HCT116 (cell line): ENCODE results near the gene RAI14. TPM values are rescaled to one million over a fixed set of nuclear protein-coding genes. Genes with fewer than 3 reads are reported as not detected.

Experiments
- ATAC-seq: fragments of 200-7000 bp; cut with Tn5 transposase; 2 replicates; pipeline ENCODE4 v1.9.1; 2020; ENCODE audit warnings: mild to moderate bottlenecking, moderate library complexity
- BruUV-seq: library from RNA; stranded (reverse); fragments of 400-500 nt; replicated peaks from 2 replicates; lab custom pipeline; 2021; lab: Mats Ljungman, UMichigan
- CTCF ChIA-PET: fragments of 300-600 bp; sonication (Branson Sonifier 250); formaldehyde crosslinking; loops from one replicate; lab custom pipeline; 2021; ENCODE audit warnings: antibody characterized with exemption; lab: Charles Lee
- POLR2A ChIA-PET: fragments of 300-600, 350-600 bp; sonication (Branson Sonifier 250); formaldehyde crosslinking; loops from one replicate; lab custom pipeline; 2021; ENCODE audit warnings: antibody characterized with exemption; lab: Charles Lee
- RAD21 ChIA-PET, 2 experiments: fragments of 300-600 bp; sonication (Branson Sonifier 250); formaldehyde crosslinking; loops; one replicate each; lab custom pipeline; 2023; ENCODE audit warnings: low total read pairs in 2 of 2; ENCODE audit not compliant: uncharacterized antibody in 2 of 2, unreplicated experiment in 2 of 2, low non-redundant PET in 1 of 2; lab: Charles Lee
- DNase-seq: peaks from one replicate; pipeline ENCODE4 v3.0.0-alpha.2; 2010; ENCODE audit warnings: low read depth, low spot score
- H2AFZ ChIP-seq: fragments of 200-600 bp; shearing (Covaris generic), sonication (generic); 2 replicates; pipeline ENCODE4 v1.6.1; 2017; ENCODE audit warnings: low read depth, mixed run types, mixed read lengths, antibody characterized with exemption, low read length; ENCODE audit not compliant: poor library complexity, severe bottlenecking
- H3K27ac ChIP-seq: 2 replicates; pipeline ENCODE4 v1.5.1; 2012; ENCODE audit warnings: low read depth, low read length
- H3K27me3 ChIP-seq: fragments of 200-600 bp; sonication (generic); 2 replicates; pipeline ENCODE4 v1.6.1; 2016; ENCODE audit warnings: mixed run types, low read length, mixed read lengths; ENCODE audit not compliant: insufficient read depth
- H3K36me3 ChIP-seq, 2 experiments: fragments of 200-500 bp in 1 of 2; fragments of 200-600 bp in 1 of 2; sonication (Bioruptor generic) in 1 of 2; sonication (generic) in 1 of 2; 2 replicates each; pipeline versions ENCODE4 v1.5.1 to v1.6.1; 2014 to 2016; ENCODE audit warnings: low read length in 2 of 2, inconsistent platforms in 1 of 2, mixed read lengths in 1 of 2, mixed run types in 1 of 2; ENCODE audit not compliant: insufficient read depth in 2 of 2, control insufficient read depth in 1 of 2
- H3K4me1 ChIP-seq, 2 experiments: fragments of 200-600 bp in 1 of 2; sonication (generic) in 1 of 2; 2 replicates each; pipeline versions ENCODE4 v1.5.1 to v1.6.1; 2012 to 2017; ENCODE audit warnings: low read length in 2 of 2, inconsistent platforms in 1 of 2, mild to moderate bottlenecking in 1 of 2, mixed read lengths in 1 of 2, mixed run types in 1 of 2, moderate library complexity in 1 of 2; ENCODE audit not compliant: insufficient read depth in 2 of 2, control insufficient read depth in 1 of 2
- H3K4me2 ChIP-seq: fragments of 200-600 bp; sonication (generic); 2 replicates; pipeline ENCODE4 v1.6.1; 2017; ENCODE audit warnings: mixed run types, low read length, mixed read lengths
- H3K4me3 ChIP-seq, 2 experiments: fragments of 200-600 bp in 1 of 2; sonication (generic) in 1 of 2; replicated peaks in 1 of 2; 2 replicates each; pipeline ENCODE4 v1.5.1; 2011 to 2016; ENCODE audit warnings: low read length in 2 of 2, control low read depth in 1 of 2, low read depth in 1 of 2, mild to moderate bottlenecking in 1 of 2, mixed read lengths in 1 of 2, mixed run types in 1 of 2
- H3K79me2 ChIP-seq: fragments of 200-600 bp; sonication (generic); 2 replicates; pipeline ENCODE4 v1.6.1; 2017; ENCODE audit warnings: mild to moderate bottlenecking, mixed run types, low read length, moderate library complexity, mixed read lengths; ENCODE audit not compliant: insufficient read depth
- H3K9ac ChIP-seq: fragments of 200-600 bp; sonication (generic); 2 replicates; pipeline ENCODE4 v1.6.1; 2016; ENCODE audit warnings: low read length, mixed read lengths
- H3K9me2 ChIP-seq: fragments of 200-600 bp; sonication (generic), shearing (Covaris generic); 2 replicates; pipeline ENCODE4 v1.6.1; 2017; ENCODE audit warnings: mixed run types, mild to moderate bottlenecking, moderate library complexity; ENCODE audit not compliant: insufficient read depth
- H3K9me3 ChIP-seq, 2 experiments: fragments of 200-500 bp in 1 of 2; fragments of 200-600 bp in 1 of 2; sonication (Bioruptor generic) in 1 of 2; sonication (generic) in 1 of 2; 2 replicates each; pipeline ENCODE4 v1.6.1; 2014 to 2017; ENCODE audit warnings: low read length in 2 of 2, mixed read lengths in 2 of 2, inconsistent platforms in 1 of 2, low read depth in 1 of 2, mild to moderate bottlenecking in 1 of 2, mixed run types in 1 of 2, moderate library complexity in 1 of 2; ENCODE audit not compliant: control insufficient read depth in 1 of 2, insufficient read depth in 1 of 2
- H4K20me1 ChIP-seq: fragments of 200-600 bp; sonication (generic), shearing (Covaris generic); 2 replicates; pipeline ENCODE4 v1.6.1; 2017; ENCODE audit warnings: mixed run types, mild to moderate bottlenecking, moderate library complexity; ENCODE audit not compliant: insufficient read depth
- CBX3 ChIP-seq: IDR thresholded peaks from 2 replicates; pipeline ENCODE4 v1.6.1; 2012; ENCODE audit warnings: low read depth
- CEBPB ChIP-seq: IDR thresholded peaks from 2 replicates; pipeline ENCODE4 v1.6.1; 2012; ENCODE audit warnings: low read depth
- CTCF ChIP-seq, 3 experiments: fragments of 200-600 bp in 1 of 3; sonication (generic) in 1 of 3; IDR thresholded peaks in 2 of 3; conservative IDR thresholded peaks in 1 of 3; 2 replicates each; pipeline ENCODE4 v1.5.1; 2012 to 2017; ENCODE audit warnings: low read depth in 2 of 3, low read length in 2 of 3, antibody characterized with exemption in 1 of 3, borderline replicate concordance in 1 of 3, control low read depth in 1 of 3, mild to moderate bottlenecking in 1 of 3, mixed read lengths in 1 of 3, mixed run types in 1 of 3, moderate library complexity in 1 of 3; ENCODE audit not compliant: insufficient read depth in 1 of 3
- ELF1 ChIP-seq: IDR thresholded peaks from 2 replicates; pipeline ENCODE4 v1.6.1; 2012; ENCODE audit warnings: low read depth, borderline replicate concordance
- EZH2 ChIP-seq: fragments of 200-600 bp; sonication (generic); IDR thresholded peaks from 2 replicates; pipeline ENCODE4 v1.6.1; 2017; ENCODE audit warnings: antibody characterized with exemption, mixed run types
- EZH2phosphoT487 ChIP-seq: fragments of 200-600 bp; IDR thresholded peaks from 2 replicates; pipeline ENCODE4 v1.6.1; 2018; ENCODE audit warnings: antibody characterized with exemption, borderline replicate concordance
- FOSL1 ChIP-seq: IDR thresholded peaks from 2 replicates; pipeline ENCODE4 v1.6.1; 2012; ENCODE audit warnings: low read depth
- JUND ChIP-seq: IDR thresholded peaks from 2 replicates; pipeline ENCODE4 v1.6.1; 2012
- POLR2A ChIP-seq: IDR thresholded peaks from 2 replicates; pipeline ENCODE4 v1.7.0; 2011; ENCODE audit warnings: borderline replicate concordance; ENCODE audit not compliant: insufficient read depth, insufficient read length; ENCODE audit errors: extremely low read depth
- POLR2AphosphoS5 ChIP-seq: IDR thresholded peaks from 2 replicates; pipeline ENCODE4 v1.6.1; 2011; ENCODE audit warnings: mild to moderate bottlenecking, low read depth, low read length, moderate library complexity
- REST ChIP-seq: IDR thresholded peaks from 2 replicates; pipeline ENCODE4 v1.6.1; 2012; ENCODE audit warnings: low read depth
- SIN3A ChIP-seq: IDR thresholded peaks from 2 replicates; pipeline ENCODE4 v1.6.1; 2012; ENCODE audit warnings: low read depth
- SP1 ChIP-seq: IDR thresholded peaks from 2 replicates; pipeline ENCODE4 v1.6.1; 2012; ENCODE audit warnings: low read depth
- SRF ChIP-seq: IDR thresholded peaks from 2 replicates; pipeline ENCODE4 v1.6.1; 2012; ENCODE audit warnings: low read depth
- TCF7L2 ChIP-seq: IDR thresholded peaks from 2 replicates; pipeline ENCODE4 v1.7.0; 2011; ENCODE audit warnings: borderline replicate concordance, inconsistent platforms; ENCODE audit not compliant: insufficient read depth, insufficient read length; ENCODE audit errors: extremely low read depth
- YY1 ChIP-seq: IDR thresholded peaks from 2 replicates; pipeline ENCODE4 v1.6.1; 2011; ENCODE audit warnings: low read length, low read depth, moderate library complexity, mild to moderate bottlenecking; ENCODE audit not compliant: insufficient replicate concordance; ENCODE audit errors: extremely low read depth
- ZFX ChIP-seq: fragments of 450-650 bp; IDR thresholded peaks from 2 replicates; pipeline ENCODE4 v1.6.1; 2017
- ZNF274 ChIP-seq: fragments of 200-500 bp; sonication (Bioruptor generic); IDR thresholded peaks from 2 replicates; pipeline ENCODE4 v1.6.1; 2014; ENCODE audit warnings: mild to moderate bottlenecking, low read depth, low read length, inconsistent platforms
- intact Hi-C: fragments of 100-400 bp; cut with micrococcal nuclease; formaldehyde crosslinking; loops from 2 replicates; pipeline ENCODE4 v1.10.0; 2022
- total RNA-seq: library from RNA; stranded (reverse); gene quantifications from one replicate; pipeline ENCODE4 v1.2.1, GENCODE V29; 2021; ENCODE audit not compliant: unreplicated experiment
- TF ChIP-seq, protein P1 (sequence below): IDR thresholded peaks from 2 replicates; pipeline ENCODE4 v1.6.1; 2011; ENCODE audit warnings: mild to moderate bottlenecking, low read length, moderate library complexity; ENCODE audit not compliant: insufficient replicate concordance; ENCODE audit errors: extremely low read depth
- TF ChIP-seq, protein P2 (sequence below): IDR thresholded peaks from 2 replicates; pipeline ENCODE4 v1.6.1; 2012

The RAI14 gene
- total RNA-seq, 1 experiment from 2014 or later = 47.9 TPM

DNA sequence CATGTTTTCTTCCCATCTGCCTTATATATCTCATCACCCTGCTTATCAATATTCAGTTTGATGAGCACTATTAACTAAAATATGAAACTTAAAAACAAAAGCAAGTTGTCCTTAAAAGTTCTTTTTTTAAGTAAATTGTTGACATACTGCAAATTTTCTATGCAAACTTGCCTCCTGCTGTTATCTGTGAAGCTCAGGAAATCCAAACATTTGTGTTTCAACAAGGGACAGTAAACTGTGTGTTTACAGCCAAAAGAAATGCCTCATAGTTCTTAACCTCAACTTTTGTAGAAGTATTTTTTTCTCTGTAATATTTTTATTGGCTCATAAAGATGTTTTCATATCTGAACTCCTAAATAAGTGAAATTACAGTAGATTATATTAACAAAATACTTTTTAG is 175.2 kb downstream of the RAI14 start:
- intact Hi-C loops = no loop called here
- no peak for ATAC-seq
- H3K79me2 ChIP-seq = no peaks in the 10 kb centered on the region
- no peak overlapping the region for H3K4me2 ChIP-seq
- RAD21 ChIA-PET = no interaction called here
- no peak overlapping the region for H3K27ac ChIP-seq
- no peaks in the 10 kb centered on the region for H3K27me3 ChIP-seq
- no peak overlapping the region for H2AFZ ChIP-seq
- no peaks in the 10 kb centered on the region for H3K9me3 ChIP-seq
- CTCF ChIA-PET = no interaction called here
- no peaks in the 10 kb centered on the region for H4K20me1 ChIP-seq
- no peak overlapping the region for H3K9ac ChIP-seq
- BruUV-seq = no TSS peak
- no peak for DNase-seq
- POLR2A ChIA-PET = no interaction called here
- H3K4me1 ChIP-seq = no peaks in the 10 kb centered on the region
- H3K9me2 ChIP-seq = no peaks in the 10 kb centered on the region
- no peak overlapping the region for H3K4me3 ChIP-seq
- TF ChIP-seq CEBPB = no peak
- TF ChIP-seq SRF = no peak
- TF ChIP-seq FOSL1 = no peak
- TF ChIP-seq ZFX = no peak
- no peak for TF ChIP-seq SIN3A
- TF ChIP-seq ZNF274 = no peak
- TF ChIP-seq CTCF (IDR thresholded peaks at IDR 0.05 in 2 of 3, conservative IDR thresholded peaks at IDR 0.05 in 1 of 3; ENCODE audit: borderline replicate concordance in 1 of 3, insufficient read depth in 1 of 3, low read depth in 2 of 3, low read length in 2 of 3) = no peak
- TF ChIP-seq ELF1 = no peak
- TF ChIP-seq EZH2phosphoT487 = no peak
- no peak for TF ChIP-seq YY1
- no peak for TF ChIP-seq POLR2A
- no peak for TF ChIP-seq CBX3
- TF ChIP-seq EZH2 = no peak
- no peak for TF ChIP-seq SP1
- TF ChIP-seq POLR2AphosphoS5 = no peak
- TF ChIP-seq, protein P1, sequence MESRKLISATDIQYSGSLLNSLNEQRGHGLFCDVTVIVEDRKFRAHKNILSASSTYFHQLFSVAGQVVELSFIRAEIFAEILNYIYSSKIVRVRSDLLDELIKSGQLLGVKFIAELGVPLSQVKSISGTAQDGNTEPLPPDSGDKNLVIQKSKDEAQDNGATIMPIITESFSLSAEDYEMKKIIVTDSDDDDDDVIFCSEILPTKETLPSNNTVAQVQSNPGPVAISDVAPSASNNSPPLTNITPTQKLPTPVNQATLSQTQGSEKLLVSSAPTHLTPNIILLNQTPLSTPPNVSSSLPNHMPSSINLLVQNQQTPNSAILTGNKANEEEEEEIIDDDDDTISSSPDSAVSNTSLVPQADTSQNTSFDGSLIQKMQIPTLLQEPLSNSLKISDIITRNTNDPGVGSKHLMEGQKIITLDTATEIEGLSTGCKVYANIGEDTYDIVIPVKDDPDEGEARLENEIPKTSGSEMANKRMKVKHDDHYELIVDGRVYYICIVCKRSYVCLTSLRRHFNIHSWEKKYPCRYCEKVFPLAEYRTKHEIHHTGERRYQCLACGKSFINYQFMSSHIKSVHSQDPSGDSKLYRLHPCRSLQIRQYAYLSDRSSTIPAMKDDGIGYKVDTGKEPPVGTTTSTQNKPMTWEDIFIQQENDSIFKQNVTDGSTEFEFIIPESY = no peak
- TF ChIP-seq JUND = no peak
- TF ChIP-seq REST = no peak
- no peak for TF ChIP-seq TCF7L2
- TF ChIP-seq, protein P2, sequence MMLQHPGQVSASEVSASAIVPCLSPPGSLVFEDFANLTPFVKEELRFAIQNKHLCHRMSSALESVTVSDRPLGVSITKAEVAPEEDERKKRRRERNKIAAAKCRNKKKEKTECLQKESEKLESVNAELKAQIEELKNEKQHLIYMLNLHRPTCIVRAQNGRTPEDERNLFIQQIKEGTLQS = no peak
- peaks cover 7 to 13% of the 10 kb centered on the region in 2 experiments; a peak in 3 of 4 replicates for H3K36me3 ChIP-seq
